ENCODE data around the gene CADPS2. TPM values are rescaled to one million over a fixed set of nuclear protein-coding genes. Genes with fewer than 3 reads are reported as not detected.

Gene CADPS2
- total RNA-seq, 4 donors from 2014 or later, result 27.7 to 46.2 (median 32.6) TPM

DNA sequence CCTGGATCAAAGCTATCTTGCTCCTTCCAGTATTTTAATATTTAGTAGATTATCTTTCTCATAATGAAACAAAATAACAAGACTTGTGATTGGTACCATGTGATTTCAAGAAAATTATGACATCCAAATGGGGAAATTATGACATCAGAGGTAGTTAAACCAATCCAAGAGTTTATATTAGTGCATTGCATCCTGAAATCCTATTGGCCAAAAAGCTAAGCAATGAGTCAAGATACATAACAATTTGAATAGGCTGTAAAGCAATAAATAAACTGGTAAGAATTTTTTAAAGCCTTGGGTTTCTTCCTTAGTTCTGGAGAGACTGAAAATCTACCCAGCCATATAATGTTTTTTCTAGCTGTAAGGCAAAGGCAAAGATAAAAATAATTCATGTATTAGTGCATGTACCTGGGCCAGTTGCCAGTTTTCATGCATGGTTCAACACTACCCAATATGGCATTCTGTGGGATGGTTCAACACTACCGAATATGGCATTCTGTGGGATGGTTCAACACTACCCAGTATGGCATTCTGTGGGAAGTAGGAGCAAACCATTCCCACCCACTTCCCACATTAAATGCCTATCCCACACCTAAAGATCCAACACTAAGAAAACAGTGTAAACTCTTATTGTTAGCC is 183.3 kb downstream of the CADPS2 start, which contains the start of gene RNF148:
Gene RNF148 (minus strand): TSS at position 51 of the 639 bp plus-strand sequence. CDS start 172 bp downstream, outside the sequence.
- no peak for DNase-seq
- no peak for TF ChIP-seq POLR2A (IDR thresholded peaks at IDR 0.05)
- TF ChIP-seq, protein P1, sequence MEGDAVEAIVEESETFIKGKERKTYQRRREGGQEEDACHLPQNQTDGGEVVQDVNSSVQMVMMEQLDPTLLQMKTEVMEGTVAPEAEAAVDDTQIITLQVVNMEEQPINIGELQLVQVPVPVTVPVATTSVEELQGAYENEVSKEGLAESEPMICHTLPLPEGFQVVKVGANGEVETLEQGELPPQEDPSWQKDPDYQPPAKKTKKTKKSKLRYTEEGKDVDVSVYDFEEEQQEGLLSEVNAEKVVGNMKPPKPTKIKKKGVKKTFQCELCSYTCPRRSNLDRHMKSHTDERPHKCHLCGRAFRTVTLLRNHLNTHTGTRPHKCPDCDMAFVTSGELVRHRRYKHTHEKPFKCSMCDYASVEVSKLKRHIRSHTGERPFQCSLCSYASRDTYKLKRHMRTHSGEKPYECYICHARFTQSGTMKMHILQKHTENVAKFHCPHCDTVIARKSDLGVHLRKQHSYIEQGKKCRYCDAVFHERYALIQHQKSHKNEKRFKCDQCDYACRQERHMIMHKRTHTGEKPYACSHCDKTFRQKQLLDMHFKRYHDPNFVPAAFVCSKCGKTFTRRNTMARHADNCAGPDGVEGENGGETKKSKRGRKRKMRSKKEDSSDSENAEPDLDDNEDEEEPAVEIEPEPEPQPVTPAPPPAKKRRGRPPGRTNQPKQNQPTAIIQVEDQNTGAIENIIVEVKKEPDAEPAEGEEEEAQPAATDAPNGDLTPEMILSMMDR (IDR thresholded peaks at IDR 0.05), result no peak
- 84 to 100% methylated on average over 1 of the region's 1 CpG for WGBS, 2 donors
- Histone ChIP-seq H3K36me3 (no peaks in the 10 kb centered on the region), H3K4me1 (no peaks in the 10 kb centered on the region), H3K9me3 (no peaks in the 10 kb centered on the region), H3K27me3 (no peaks in the 10 kb centered on the region), H3K27ac (no peak within 1 kb of the TSS), H3K4me3 (replicated peaks in 1 of 3) (no peak within 1 kb of the TSS)
- intact Hi-C loops (cut with DNase I), result no loop called here

DNA sequence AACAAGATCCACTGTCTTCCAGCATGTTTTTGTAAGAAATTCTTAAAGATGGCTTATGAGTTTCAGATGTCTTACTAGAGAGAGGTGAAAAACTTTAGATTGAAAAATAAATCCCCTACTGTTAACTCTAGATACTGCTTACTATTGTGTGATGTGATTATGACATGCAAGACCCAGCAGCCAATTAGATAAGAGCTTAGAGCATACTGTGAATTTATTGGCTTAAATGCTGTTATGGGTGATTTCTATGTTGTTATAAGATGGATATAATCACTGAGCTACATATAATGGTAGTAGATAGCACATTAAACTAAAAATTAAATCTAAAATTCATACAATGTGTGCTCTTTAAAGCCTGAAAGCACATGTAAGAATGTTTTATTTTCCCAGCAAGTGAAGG is 187.2 kb downstream of the CADPS2 start, which contains the start of gene RNF133:
Gene RNF133 (minus strand): TSS at position 101 of the 400 bp plus-strand sequence. CDS start 199 bp downstream, outside the sequence.
- H3K36me3 ChIP-seq, result no peaks in the 10 kb centered on the region
- no peaks in the 10 kb centered on the region for H3K27me3 ChIP-seq
- TF ChIP-seq POLR2A (IDR thresholded peaks at IDR 0.05), result no peak
- TF ChIP-seq, protein P1 (IDR thresholded peaks at IDR 0.05), result no peak
- no peak for DNase-seq
- no peaks in the 10 kb centered on the region for H3K4me1 ChIP-seq
- H3K9me3 ChIP-seq, result no peaks in the 10 kb centered on the region
- H3K27ac ChIP-seq, result no peak within 1 kb of the TSS
- intact Hi-C loops (cut with DNase I), result no loop called here
- no peak within 1 kb of the TSS for H3K4me3 ChIP-seq (replicated peaks in 1 of 3)

DNA sequence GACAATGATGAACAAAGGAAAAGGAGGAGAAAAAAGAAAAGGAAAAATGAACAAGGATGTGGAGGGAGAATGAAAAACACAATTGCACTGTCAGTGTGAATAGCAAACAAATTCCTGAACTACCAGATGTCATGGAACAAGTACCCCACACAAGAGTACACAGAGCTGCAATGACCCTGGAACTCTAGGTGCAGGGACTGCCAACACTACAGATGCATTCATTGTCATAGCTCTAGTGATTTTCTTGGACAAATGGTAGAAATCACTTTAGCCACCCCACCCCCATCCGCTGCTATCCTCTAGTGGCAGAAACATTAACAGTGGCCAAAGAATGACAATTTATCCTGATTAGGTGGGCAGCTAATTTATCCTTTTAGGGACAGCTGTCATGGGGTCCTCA is 190.4 kb downstream of the CADPS2 start:
- no peaks in the 10 kb centered on the region for H3K9me3 ChIP-seq
- DNase-seq, result no peak
- 82 to 88% methylated on average over 1 of the region's 1 CpG for WGBS, 2 donors
- H3K36me3 ChIP-seq, result no peaks in the 10 kb centered on the region
- no peak for TF ChIP-seq POLR2A (IDR thresholded peaks at IDR 0.05)
- TF ChIP-seq, protein P1 (IDR thresholded peaks at IDR 0.05), result no peak
- intact Hi-C loops (cut with DNase I), result no loop called here
- no peaks in the 10 kb centered on the region for H3K4me1 ChIP-seq
- H3K27ac ChIP-seq, result no peak overlapping the region
- H3K4me3 ChIP-seq (replicated peaks in 1 of 3), result no peak overlapping the region
- H3K27me3 ChIP-seq, result no peaks in the 10 kb centered on the region

DNA sequence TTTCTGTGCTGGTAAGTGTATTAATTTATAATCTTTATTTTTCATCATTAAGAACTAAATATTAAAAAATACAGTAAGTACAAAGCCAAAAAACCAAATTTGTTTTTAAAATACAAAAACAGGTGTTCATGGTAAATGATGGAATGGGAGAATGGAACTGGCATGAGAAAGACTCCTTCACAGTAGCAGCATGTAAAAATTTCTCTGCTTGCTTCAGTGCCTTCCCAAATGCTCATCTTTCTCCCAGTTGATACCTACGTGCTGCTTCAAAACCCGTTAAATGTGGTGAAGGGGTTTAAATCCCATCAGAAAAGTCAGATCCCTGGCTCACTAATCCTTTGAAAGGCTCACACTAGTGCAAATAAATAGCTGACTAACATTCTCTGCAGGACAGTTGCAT is 191.6 kb downstream of the CADPS2 start:
- intact Hi-C loops (cut with DNase I), result no loop called here
- H3K4me1 ChIP-seq, result no peaks in the 10 kb centered on the region

DNA sequence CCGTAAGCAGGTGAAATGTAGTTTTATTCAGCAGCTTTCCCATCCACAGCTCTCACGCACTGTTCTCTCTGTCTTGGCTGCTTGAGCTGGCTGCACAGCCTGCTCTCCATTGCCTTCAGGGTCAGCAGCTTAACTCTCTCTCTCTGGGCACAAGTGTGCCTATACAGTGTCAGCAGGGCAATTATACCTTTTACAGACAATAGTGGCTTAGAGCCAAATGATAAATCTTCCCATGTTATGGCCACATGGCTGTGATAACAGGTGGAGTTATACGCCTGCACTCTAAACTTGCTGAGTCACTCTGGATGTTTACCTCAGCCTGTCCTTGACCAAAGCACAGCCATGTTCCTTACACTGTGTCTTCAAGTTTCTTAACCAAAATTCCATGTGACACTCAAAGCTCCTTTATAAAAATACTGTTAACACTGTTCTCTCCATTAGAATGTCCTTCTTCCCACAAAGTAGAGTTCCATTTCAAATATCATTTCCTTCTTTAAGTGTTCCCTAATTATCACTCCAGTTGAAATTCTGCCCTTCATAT is 193.4 kb downstream of the CADPS2 start:
- Histone ChIP-seq H3K27ac (no peak overlapping the region), H3K36me3 (no peaks in the 10 kb centered on the region), H3K4me3 (replicated peaks in 1 of 3) (no peak overlapping the region), H3K9me3 (no peaks in the 10 kb centered on the region), H3K4me1 (no peaks in the 10 kb centered on the region), H3K27me3 (no peaks in the 10 kb centered on the region)
- WGBS, 2 donors, result 98 to 99% methylated on average over 3 of the region's 3 CpGs
- intact Hi-C loops (cut with DNase I), result no loop called here
- TF ChIP-seq POLR2A (IDR thresholded peaks at IDR 0.05), result no peak
- no peak for DNase-seq

More for the DNA sequence above, 191.6 kb downstream of the CADPS2 start:
- Histone ChIP-seq H3K27ac (no peak overlapping the region), H3K36me3 (no peaks in the 10 kb centered on the region), H3K27me3 (no peaks in the 10 kb centered on the region), H3K9me3 (no peaks in the 10 kb centered on the region), H3K4me3 (replicated peaks in 1 of 3) (no peak overlapping the region)
- no peak for DNase-seq
- WGBS, 2 donors, result 88 to 94% methylated on average over 2 of the region's 2 CpGs
- no peak for TF ChIP-seq POLR2A (IDR thresholded peaks at IDR 0.05)
- TF ChIP-seq, protein P1 (IDR thresholded peaks at IDR 0.05), result no peak
